HG02642 (cell line): ENCODE data around the gene CA5B.
A peak's percentile ranks its signal among the peaks of the same experiment; 100 is the strongest.
"Not testable (repeated sequence)": the region's sequence is repeated elsewhere in the genome, so short reads cannot be mapped to it uniquely, and the experiment has no call there.

Source experiments
- ATAC-seq: cut with Tn5 transposase; IDR thresholded peaks from one replicate; pipeline ENCODE4 v1.9.1; 2021; ENCODE audit warnings: mild to moderate bottlenecking; ENCODE audit not compliant: unreplicated experiment, poor library complexity

CA5B gene

DNA sequence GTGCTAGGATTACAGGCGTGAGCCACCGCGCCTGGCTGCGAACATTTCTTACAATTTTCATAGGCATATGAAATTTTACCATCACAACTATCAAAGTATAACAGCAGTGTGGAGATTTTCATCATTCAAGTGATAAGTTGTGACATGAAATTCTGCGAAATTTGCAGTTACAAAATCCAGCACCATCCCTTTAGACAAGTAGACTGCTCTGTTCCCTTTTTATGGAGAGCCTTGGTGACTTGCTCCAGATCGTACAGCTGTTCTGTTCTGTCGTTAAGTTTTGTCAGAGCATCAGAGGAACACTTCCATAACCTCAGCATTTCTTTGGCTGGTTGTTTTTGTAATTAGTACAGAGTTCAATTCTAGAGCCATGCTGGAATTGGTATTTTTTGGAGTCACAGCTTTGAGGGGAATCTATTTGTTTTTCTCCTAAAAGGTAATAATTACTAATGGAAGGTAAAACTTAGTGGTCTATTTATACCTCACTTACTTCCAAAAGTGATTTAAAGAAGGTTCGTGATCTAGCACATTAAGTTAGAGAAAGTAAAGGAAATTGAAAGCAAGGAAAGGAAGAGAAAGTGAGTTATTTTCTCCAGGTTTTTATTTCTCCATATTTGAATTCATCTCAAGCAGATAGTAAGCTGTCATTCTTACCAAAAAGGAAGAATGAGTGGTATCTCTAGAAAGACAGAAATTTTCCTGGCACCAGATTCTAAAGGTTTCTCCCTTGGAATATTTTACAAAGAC is 74.3 kb downstream of the CA5B start:
- no peak for ATAC-seq

DNA sequence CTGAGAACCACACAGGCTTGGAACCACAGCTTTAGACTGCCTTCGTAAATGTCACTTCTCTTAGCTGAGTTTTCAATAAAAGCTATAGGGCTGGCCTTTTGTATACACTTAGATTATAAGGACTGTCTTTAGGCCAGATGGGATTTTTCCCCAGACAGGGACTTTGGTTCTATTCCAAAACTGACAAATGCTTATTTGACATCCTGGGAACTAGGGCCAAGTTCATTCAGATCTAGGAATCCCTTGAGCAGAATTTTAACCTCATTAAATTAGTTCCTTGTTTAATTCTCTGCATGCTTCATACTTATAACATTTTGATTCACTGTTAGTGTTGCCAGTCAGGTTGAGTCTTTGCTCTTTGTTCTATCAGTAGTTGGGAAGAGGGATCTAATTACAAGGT is 75.3 kb downstream of the CA5B start:
- ATAC-seq = no peak

DNA sequence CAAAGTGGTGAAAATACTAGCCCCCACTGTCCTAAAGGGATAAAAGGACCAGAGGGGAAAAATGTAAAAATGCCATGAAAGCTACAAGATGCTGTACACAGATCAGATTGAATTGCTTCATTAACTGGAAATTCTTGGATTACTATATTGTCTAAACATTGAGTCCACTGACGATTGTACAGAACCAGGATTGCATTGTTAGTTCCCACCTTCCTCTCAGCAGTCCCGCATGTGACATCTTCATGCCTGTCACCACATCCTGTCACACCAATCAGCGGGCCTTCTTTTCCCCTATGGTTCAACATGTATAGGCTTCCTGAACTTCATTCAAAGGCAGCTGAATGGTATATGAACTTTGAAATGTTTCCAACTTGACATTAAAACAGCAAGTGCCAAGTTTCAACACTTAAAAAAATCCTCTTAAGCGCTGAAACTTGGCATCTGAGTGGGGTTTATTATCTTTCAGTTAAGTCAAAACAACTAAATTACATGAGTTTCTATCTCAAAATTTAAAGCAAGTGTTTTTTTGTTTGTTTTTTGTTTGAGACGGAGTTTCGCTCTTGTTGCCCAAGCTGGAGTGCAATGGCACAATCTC is 76.8 kb downstream of the CA5B start:
- no peak for ATAC-seq

DNA sequence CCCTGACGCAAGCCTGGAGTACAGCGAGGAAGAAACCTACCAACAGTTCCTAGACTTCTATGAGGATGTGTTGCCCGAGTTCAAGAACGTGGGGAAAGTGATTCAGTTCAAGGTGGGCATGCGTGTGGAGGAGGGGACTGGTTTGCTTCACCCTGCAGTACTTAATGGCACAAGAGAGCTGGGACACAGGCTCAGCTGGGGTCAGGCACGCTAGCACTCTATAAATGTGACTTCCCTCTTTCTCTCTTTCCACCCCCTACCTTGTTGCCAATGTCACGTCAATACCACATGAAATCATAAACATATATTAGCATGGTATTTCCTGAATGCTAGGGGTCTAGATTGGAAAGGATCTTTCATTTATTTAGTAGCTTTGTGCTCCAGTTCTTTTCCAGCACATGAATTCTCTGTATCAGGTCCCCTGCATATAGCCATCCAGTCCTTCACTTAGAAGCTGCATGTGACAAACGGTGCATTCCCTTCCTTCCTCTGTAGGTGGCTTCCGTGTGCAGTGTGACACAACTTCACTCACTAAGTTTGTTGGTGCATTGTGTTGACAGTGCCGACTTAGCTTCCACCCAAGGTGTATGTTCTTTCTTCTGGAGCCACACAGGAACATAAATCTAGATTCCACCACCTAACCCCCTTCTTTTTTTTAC is 77.8 kb downstream of the CA5B start:
- peak; percentile 74 for ATAC-seq

DNA sequence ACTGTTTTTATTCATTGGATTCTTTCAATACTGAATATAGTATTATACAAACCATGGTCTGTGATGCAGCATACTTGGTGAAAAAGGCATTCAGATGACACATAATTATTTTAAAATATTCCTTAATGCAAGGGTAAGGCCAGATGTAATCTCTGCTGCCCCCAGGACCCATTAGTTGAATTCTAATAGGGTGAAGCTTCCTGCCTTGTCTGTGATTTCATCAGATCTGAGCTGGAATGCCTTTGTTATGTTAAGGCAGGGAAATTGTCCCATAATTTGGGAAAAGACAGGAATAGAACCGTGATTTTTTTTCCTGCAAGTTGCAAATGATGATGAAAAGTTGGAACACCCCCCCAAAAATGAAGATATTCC is 78.4 kb downstream of the CA5B start:
- no peak for ATAC-seq

DNA sequence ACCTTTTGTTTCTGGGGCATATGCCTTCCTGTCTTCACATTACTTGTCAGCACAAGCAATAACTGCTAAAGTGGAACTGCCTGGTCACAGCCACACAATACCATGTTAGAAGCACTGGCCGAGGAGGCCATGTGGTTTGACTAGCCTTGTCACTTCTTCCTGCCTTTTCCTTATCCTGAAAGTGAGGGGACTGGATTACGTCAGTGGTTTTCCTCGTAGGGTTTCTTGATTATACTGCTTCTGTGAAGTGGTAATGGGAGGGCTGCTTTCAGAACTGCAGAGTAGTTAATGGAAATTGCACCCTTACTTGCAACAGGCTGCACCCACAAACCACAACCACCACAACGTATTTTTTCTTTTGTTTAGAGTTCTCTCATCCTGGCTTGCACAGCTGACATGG is 78.8 kb downstream of the CA5B start:
- no peak for ATAC-seq

DNA sequence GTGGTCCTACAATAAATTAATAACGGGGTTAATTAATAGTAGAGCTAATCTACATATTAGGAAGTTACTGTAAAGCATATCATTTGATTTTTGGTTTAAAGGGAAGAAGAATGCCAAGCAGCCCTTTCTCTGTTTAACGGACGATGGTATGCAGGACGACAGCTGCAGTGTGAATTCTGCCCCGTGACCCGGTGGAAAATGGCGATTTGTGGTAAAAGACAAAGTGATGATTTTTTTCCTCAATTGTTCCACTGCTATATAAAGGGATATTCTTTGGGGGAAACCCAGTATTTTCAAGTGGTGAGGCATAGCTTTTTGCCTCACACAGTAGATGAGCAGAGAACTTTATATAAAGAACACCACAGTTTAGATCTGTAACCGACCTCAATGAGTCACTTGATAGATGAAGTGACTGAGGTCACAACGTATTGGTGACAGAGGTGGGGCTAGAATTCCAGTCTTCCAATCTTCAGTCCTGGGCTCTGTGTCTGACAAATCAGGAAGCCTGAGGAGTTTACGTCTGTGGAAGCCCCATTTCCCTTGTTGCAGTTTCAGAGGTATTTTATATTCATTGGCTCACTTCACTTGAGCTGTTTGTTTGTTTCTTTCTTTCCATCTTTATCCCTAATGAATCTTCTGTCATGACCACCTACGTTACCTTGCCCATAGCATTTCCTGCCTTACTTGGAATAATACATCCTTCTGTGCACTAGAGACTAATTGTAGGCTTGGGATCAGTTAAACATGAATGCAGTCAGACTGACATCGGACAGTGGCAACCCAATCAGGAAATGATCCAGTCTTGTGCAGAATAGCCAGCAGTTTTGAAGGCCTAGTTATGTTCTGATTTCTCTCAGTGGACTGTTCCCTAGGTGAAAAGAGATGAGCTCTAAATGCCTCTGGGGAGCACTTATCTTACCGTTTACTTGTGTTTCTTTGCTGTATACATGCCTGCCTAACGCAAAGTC is 82.3 kb downstream of the CA5B start:
- no peak for ATAC-seq

DNA sequence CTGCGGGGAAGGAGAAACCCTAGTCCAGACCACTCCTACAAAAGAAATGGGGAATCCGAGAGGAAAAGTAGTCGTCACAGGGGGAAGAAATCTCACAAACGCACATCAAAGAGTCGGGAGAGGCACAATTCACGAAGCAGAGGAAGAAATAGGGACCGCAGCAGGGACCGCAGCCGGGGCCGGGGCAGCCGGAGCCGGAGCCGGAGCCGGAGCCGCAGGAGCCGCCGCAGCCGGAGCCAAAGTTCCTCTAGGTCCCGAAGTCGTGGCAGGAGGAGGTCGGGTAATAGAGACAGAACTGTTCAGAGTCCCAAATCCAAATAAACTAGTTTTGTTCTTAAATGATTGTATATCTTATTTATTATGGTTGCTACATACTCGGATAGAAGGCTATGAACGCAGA is 84.9 kb downstream of the CA5B start:
- ATAC-seq = no peak

DNA sequence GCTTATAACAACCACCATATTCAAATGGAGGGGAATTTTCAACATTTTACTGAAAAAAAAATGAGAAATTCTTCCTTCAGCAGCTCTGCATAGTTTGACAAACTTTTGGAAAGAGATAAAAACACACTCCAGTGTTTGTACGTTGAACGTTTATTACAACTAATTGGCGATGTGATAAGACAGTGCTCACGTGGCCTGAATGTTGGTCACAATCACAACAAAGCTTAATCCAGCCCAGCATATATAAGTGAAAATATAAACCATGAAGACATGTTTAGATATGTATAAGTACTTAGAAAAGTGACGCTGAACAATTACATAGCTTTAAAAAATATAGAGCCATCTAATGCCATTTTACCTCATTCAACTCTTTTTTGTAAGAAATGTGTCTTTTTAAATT is 87.9 kb downstream of the CA5B start:
- no peak for ATAC-seq

DNA sequence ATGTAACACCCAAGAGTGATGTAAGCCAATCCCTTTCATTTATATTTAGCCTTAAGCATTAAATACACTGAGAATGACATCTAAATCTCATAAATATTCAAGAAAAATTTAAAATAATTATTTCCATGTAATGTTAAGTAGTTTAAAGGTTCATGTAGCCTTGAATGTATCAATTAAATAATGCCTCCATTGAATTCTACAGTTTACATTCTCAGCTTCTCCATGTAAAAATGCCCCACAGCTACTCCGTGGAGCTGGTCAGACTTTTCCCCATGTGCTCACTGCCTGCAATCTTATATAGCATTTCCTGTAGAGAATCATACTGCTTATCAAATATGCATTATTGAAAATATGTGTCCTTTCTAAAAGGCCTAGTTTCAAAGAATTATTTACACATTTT is 91.1 kb downstream of the CA5B start:
- no peak for ATAC-seq

DNA sequence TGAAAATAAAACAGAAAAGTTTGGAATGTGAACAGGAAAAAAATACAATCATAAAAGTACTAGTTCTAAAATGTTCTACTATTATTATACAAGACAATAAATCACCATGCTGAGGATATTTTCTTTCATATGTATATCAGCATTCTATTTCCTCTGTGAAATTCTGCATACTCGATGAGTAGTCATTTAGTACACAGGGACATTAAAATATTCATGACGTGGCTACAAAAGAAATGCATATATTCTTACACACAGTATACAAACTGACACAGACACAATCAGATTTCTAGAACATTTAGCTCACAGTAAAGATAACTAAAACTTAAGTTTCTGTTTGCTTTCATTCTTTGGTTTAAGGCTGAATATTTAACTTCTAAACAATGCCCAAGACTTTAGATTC is 93.3 kb downstream of the CA5B start:
- not testable (repeated sequence) for ATAC-seq

DNA sequence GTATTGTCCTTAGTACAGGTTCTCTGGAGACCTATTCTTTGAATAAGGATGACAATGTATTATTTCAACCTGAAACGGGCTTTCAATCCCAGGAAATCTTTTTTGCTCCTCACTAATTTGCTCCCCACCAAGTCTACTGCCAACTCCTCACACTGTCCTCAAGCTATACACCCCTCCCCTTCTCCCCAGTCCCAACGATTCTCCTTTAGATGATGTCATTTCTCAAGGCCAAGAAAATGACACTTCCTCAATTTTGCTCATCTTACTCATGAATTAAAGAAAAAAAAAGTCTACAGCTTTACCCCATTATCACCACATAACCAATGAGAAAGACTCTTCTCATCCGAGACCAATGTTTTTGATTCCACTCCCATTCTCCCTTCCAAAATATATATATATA is 96.0 kb downstream of the CA5B start:
- no peak for ATAC-seq

DNA sequence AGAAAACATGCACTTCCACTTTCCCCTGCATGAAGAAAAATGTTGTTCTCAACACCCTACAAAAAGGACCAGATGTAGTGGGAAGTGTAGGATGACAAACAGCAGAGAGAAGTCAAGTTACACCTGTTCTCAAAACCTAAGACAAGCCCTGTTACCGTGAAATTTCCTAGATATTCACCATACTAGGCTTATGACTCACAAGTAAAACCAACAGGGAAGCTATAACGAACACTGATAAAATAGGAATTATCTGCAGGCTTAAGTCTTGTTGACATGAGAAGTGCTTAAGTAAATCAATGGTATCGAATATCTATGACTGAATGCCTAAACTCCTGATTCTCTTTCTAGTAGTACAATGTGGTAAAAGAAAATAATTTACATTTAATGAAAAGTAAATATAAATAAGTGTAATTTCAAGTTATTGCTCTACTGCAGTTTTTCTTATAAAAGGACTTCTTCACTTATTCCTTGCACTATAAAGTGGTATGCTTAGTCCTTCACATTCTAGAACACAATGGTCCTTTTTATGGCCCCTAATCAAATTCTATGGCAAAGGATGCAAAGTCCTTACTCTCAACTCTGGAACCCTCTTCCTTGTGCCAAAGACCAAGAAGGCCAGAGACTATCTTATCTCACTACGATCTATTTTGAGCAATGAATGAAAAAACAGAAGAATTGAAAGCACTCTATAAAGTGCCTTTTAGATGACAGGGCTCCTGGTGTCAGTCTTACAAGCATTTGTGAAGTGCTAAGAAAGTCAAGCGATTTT is 96.9 kb downstream of the CA5B start:
- ATAC-seq = no peak
